Kidney epithelial cell (primary cell): ENCODE data around the gene ENGASE. TPM values are rescaled to one million over a fixed set of nuclear protein-coding genes. Genes with fewer than 3 reads are reported as not detected.

Experiments
- DNase-seq: peaks from one replicate; pipeline ENCODE4 v3.0.0-alpha.2; 2010; ENCODE audit warnings: low read depth
- H3K27me3 ChIP-seq: 2 replicates; pipeline ENCODE4 v1.6.0; 2011; ENCODE audit warnings: low read length; ENCODE audit not compliant: control insufficient read depth, insufficient read depth
- H3K36me3 ChIP-seq: 2 replicates; pipeline ENCODE4 v1.5.1; 2011; ENCODE audit warnings: low read length; ENCODE audit not compliant: control insufficient read depth, insufficient read depth
- H3K4me3 ChIP-seq: 2 replicates; pipeline ENCODE4 v1.5.1; 2011; ENCODE audit warnings: low read depth, mild to moderate bottlenecking, control low read depth, low read length
- CTCF ChIP-seq: IDR thresholded peaks from 2 replicates; pipeline ENCODE4 v1.5.1; 2011; ENCODE audit warnings: mild to moderate bottlenecking, moderate library complexity, low read length, control low read depth, inconsistent platforms; ENCODE audit not compliant: insufficient read depth, poor library complexity, severe bottlenecking
- total RNA-seq: library from RNA; depleted of rRNA; stranded (reverse); fragments of >200 nt; gene quantifications from 2 replicates; pipeline ENCODE4 v1.2.3, GENCODE V29; 2015

Gene ENGASE
- total RNA-seq, 1 donor from 2014 or later = 9.0 TPM

- H3K36me3 ChIP-seq = no peaks in the 10 kb centered on the region
- no peak for DNase-seq
- H3K27me3 ChIP-seq = peaks cover 9% of the 10 kb centered on the region
- TF ChIP-seq CTCF = no peak
- H3K4me3 ChIP-seq = no peak overlapping the region
These were observed 28.3 kb upstream of the ENGASE start for GRCh38 chr17:79046197-79046915.

GRCh38 chr17:79046916-79047280, 27.7 kb upstream of the ENGASE start:
- no peak for DNase-seq
- no peak for TF ChIP-seq CTCF
- peaks cover 9% of the 10 kb centered on the region for H3K27me3 ChIP-seq
- no peak overlapping the region for H3K4me3 ChIP-seq
- no peaks in the 10 kb centered on the region for H3K36me3 ChIP-seq

- Histone ChIP-seq H3K27me3 (peaks cover 9% of the 10 kb centered on the region), H3K36me3 (no peaks in the 10 kb centered on the region), H3K4me3 (no peak overlapping the region)
- no peak for TF ChIP-seq CTCF
- DNase-seq = no peak
These were observed 27.2 kb upstream of the ENGASE start for GRCh38 chr17:79047291-79047920.

GRCh38 chr17:79047923-79048825, 26.4 kb upstream of the ENGASE start:
- DNase-seq = no peak
- TF ChIP-seq CTCF = no peak

GRCh38 chr17:79048826-79049755, 25.5 kb upstream of the ENGASE start:
- Histone ChIP-seq H3K27me3 (peaks cover 6% of the 10 kb centered on the region), H3K4me3 (no peak overlapping the region), H3K36me3 (no peaks in the 10 kb centered on the region)
- TF ChIP-seq CTCF = no peak
- no peak for DNase-seq

More at GRCh38 chr17:79047923-79048825, 26.4 kb upstream of the ENGASE start:
- Histone ChIP-seq H3K27me3 (peaks cover 9% of the 10 kb centered on the region), H3K4me3 (no peak overlapping the region), H3K36me3 (no peaks in the 10 kb centered on the region)
